Fibroblast of lung (primary cell): Measurements from ENCODE around the gene HSPA12B.

ENCODE experiments used
- EZH2 ChIP-seq: IDR thresholded peaks from 2 replicates; pipeline ENCODE4 v1.5.1; 2012; ENCODE audit warnings: low read length, control low read depth, mild to moderate bottlenecking; ENCODE audit errors: missing control alignments
- TF ChIP-seq, protein P1 (sequence below), 2 donors: IDR thresholded peaks in 1 of 2; conservative IDR thresholded peaks in 1 of 2; 1 replicate in 1 of 2; 2 replicates in 1 of 2; pipeline ENCODE4 v1.5.1; 2011 to 2012; ENCODE audit warnings: low read length in 2 of 2, control low read depth in 1 of 2, inconsistent platforms in 1 of 2, low read depth in 1 of 2, mild to moderate bottlenecking in 1 of 2

DNA sequence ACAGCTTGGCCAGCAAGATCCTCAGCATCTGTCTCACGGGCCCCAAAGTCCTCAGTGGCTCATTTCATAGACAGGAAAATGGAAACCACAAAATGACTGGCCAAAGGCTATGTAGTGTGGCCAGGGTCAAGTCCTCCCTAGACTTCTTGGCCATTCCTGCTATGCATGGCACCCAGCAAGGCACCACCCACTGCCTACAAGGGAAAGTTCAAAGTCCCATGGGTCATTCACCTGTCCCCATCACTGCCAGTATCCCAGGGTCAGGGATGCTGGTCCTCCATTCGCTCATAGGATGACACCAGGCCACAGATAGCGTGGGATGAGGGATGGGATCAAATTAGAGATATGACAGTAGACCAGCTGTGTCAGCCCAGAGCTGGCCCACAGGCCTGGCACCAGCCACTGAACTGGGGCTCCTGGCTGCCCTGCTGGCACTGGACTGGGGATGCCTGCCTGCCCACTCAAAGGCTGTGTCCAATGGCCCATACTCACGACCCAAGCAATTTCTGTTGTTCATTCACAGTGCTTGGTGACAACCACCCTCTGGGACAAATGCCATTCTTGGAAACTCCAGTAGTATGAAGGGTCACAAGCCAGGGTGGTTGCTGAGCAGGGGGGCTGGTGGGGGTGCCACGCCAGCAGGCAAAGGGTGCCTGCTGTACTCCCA is 23.5 kb downstream of the HSPA12B start:
- TF ChIP-seq, protein P1, sequence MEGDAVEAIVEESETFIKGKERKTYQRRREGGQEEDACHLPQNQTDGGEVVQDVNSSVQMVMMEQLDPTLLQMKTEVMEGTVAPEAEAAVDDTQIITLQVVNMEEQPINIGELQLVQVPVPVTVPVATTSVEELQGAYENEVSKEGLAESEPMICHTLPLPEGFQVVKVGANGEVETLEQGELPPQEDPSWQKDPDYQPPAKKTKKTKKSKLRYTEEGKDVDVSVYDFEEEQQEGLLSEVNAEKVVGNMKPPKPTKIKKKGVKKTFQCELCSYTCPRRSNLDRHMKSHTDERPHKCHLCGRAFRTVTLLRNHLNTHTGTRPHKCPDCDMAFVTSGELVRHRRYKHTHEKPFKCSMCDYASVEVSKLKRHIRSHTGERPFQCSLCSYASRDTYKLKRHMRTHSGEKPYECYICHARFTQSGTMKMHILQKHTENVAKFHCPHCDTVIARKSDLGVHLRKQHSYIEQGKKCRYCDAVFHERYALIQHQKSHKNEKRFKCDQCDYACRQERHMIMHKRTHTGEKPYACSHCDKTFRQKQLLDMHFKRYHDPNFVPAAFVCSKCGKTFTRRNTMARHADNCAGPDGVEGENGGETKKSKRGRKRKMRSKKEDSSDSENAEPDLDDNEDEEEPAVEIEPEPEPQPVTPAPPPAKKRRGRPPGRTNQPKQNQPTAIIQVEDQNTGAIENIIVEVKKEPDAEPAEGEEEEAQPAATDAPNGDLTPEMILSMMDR (conservative IDR thresholded peaks at IDR 0.05 in 1 of 2, IDR thresholded peaks at IDR 0.05 in 1 of 2; ENCODE audit: low read depth in 1 of 2, low read length in 2 of 2), result no peak
- no peak for TF ChIP-seq EZH2
